Embryonic facial prominence (tissue), 1 donor: ENCODE measurements around the gene PDAP1.
"Not testable (repeated sequence)": the region's sequence is repeated elsewhere in the genome, so short reads cannot be mapped to it uniquely, and the experiment has no call there.

Experiments used
- DNase-seq: peaks from one replicate; pipeline ENCODE4 v3.0.0-alpha.2; 2016; ENCODE audit errors: extremely low spot score

The PDAP1 gene

GRCh38 chr7:99350641-99351040 lies 57.8 kb downstream of the PDAP1 start:
- not testable (repeated sequence) for DNase-seq
